HFFc6 (cell line): ENCODE data around the gene ABCB8. TPM values are rescaled to one million over a fixed set of nuclear protein-coding genes. Genes with fewer than 3 reads are reported as not detected.
"Not testable (repeated sequence)": the region's sequence is repeated elsewhere in the genome, so short reads cannot be mapped to it uniquely, and the experiment has no call there.

Source experiments
- DNase-seq: peaks from one replicate; pipeline ENCODE4 v3.0.0-alpha.2; 2018
- H3K27ac Mint-ChIP-seq: 2 replicates; pipeline ENCODE4 v1.8.0; 2020; ENCODE audit warnings: mild to moderate bottlenecking, mixed read lengths
- H3K27me3 Mint-ChIP-seq: 2 replicates; pipeline ENCODE4 v1.8.0; 2021; ENCODE audit warnings: mild to moderate bottlenecking, moderate library complexity, mixed read lengths; ENCODE audit not compliant: insufficient read depth
- H3K36me3 Mint-ChIP-seq: 2 replicates; pipeline ENCODE4 v1.8.0; 2021; ENCODE audit warnings: low read depth, mixed read lengths
- H3K4me1 Mint-ChIP-seq: 2 replicates; pipeline ENCODE4 v1.8.0; 2020; ENCODE audit warnings: low read depth, mixed read lengths
- H3K4me3 Mint-ChIP-seq: 2 replicates; pipeline ENCODE4 v1.8.0; 2020; ENCODE audit warnings: mild to moderate bottlenecking, moderate library complexity, mixed read lengths
- H3K9me3 Mint-ChIP-seq: 2 replicates; pipeline ENCODE4 v1.8.0; 2020; ENCODE audit warnings: mild to moderate bottlenecking, mixed read lengths
- total RNA-seq, 6 experiments: library from RNA; stranded (reverse); fragmentation: NEBNext Ultra II Directional; extraction: Animal tissue kit (Norgen Biotek cat#: 25700); gene quantifications; 2 replicates in 1 of 6; 3 replicates in 5 of 6; pipeline ENCODE4 v1.2.3, GENCODE V29; 2021
- TF ChIP-seq, protein P1 (sequence below): fragments of 200-600 bp; sonication (generic); IDR thresholded peaks from 2 replicates; pipeline ENCODE4 v1.5.0; 2021; ENCODE audit warnings: antibody characterized with exemption, mild to moderate bottlenecking

Gene ABCB8
- total RNA-seq, 6 experiments from 2014 or later: 31.9 to 36.3 (median 33.2) TPM

DNA sequence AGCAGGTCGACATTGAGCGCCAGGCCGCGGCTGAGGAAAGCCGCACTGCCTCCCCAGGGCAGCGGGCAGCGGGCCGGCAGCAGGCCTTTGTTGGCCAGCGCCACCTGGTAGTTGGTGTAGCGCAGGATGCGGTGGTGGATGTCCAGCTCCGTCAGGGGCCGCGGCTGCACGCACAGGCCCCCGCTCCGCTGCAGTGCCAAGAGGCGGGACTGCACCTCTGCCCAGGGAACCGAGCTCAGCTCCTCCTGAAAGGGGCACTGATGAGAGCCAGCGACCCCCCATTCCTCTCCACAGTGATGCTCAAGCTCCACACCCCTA is 9.2 kb upstream of the ABCB8 start:
- peaks cover 27% of the 10 kb centered on the region for H3K4me1 Mint-ChIP-seq
- no peak for DNase-seq
- TF ChIP-seq, protein P1, sequence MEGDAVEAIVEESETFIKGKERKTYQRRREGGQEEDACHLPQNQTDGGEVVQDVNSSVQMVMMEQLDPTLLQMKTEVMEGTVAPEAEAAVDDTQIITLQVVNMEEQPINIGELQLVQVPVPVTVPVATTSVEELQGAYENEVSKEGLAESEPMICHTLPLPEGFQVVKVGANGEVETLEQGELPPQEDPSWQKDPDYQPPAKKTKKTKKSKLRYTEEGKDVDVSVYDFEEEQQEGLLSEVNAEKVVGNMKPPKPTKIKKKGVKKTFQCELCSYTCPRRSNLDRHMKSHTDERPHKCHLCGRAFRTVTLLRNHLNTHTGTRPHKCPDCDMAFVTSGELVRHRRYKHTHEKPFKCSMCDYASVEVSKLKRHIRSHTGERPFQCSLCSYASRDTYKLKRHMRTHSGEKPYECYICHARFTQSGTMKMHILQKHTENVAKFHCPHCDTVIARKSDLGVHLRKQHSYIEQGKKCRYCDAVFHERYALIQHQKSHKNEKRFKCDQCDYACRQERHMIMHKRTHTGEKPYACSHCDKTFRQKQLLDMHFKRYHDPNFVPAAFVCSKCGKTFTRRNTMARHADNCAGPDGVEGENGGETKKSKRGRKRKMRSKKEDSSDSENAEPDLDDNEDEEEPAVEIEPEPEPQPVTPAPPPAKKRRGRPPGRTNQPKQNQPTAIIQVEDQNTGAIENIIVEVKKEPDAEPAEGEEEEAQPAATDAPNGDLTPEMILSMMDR: no peak
- H3K4me3 Mint-ChIP-seq: no peak overlapping the region
- H3K27ac Mint-ChIP-seq: no peak overlapping the region
- no peaks in the 10 kb centered on the region for H3K9me3 Mint-ChIP-seq
- peaks cover 42% of the 10 kb centered on the region for H3K27me3 Mint-ChIP-seq
- no peaks in the 10 kb centered on the region for H3K36me3 Mint-ChIP-seq

DNA sequence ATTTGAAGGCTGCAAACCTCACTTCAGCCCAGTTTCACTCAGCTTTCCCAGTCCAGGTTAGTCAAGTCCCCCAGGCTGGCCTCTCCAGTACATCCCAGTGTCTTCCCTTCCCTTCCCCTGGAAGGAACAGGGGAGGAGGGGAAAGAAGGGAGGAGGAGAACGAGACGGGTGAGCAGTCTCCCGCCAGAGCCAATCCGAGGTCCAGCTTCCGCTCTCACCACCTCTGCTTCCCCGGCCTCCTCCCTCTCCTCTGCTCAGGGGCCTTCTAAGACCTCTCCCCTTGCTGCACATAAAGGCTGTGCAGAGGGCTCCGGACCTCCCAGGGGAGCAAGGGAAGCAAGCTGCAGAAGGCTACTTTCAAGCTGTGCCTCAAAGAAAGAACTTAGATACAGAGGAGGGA is 8.0 kb upstream of the ABCB8 start:
- no peak overlapping the region for H3K27ac Mint-ChIP-seq
- H3K27me3 Mint-ChIP-seq: peaks cover 38% of the 10 kb centered on the region
- H3K36me3 Mint-ChIP-seq: no peaks in the 10 kb centered on the region
- no peaks in the 10 kb centered on the region for H3K9me3 Mint-ChIP-seq
- peaks cover 19% of the 10 kb centered on the region for H3K4me1 Mint-ChIP-seq
- TF ChIP-seq, protein P1: no peak
- DNase-seq: no peak
- no peak overlapping the region for H3K4me3 Mint-ChIP-seq

DNA sequence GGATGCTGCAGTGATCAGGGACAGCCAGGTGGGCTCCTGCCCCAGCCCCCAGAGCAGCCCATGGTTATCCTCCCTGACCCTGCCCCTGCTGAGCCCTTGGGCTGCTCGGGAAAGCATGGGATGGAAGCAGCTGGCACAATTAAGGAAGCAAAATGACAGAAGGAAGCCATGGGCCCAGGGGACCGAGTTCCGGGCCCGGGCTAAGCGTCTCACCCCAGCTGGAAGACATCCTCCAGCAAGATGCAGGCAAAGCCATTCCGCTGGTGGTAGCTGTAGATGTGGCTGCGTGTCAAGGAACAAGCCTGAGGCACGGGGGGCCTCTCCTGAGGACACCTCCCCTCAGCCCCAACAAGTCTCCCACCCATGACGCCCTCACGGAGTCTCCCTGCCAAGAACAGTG is 5.0 kb upstream of the ABCB8 start:
- Mint-ChIP-seq H3K36me3 (no peaks in the 10 kb centered on the region), H3K27me3 (peaks cover 28% of the 10 kb centered on the region), H3K4me3 (no peak overlapping the region), H3K9me3 (no peaks in the 10 kb centered on the region), H3K27ac (no peak overlapping the region), H3K4me1 (peaks cover 34% of the 10 kb centered on the region)
- DNase-seq: no peak
- TF ChIP-seq, protein P1: no peak

DNA sequence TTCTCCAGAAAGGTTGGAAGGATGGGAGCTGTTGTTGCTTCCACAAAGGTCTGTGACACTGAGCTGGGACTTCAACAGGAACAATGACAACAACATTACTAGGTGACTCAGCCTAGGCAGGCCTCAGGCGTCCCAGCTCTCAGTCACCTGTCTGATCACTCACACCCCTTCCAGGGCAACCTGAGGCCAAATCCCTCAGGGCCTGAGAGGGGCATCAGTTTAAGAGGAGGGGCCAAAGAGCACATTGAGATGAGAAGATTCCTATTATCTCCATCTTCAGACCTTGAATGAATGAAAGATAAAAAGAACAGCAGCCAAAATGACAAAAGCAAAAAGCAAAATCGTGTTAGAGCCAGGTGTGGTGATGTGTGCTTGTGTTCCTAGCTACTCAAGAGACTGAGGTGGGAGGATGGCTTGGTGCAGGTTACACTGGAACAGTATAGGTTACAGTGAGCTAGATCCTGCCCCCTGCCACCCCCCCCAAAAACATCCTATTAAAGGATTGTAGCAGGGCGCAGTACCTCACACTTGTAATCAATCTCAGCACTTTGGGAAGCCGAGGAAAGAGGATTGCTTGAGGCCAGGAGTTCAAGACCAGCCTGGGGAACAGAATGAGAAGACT is 3.7 kb upstream of the ABCB8 start, which contains the start of gene ATG9B:
Gene ATG9B, minus strand, starts transcription at position 60 of the 622 bp plus-strand sequence. CDS start 71 bp downstream, outside the sequence.
- H3K27me3 Mint-ChIP-seq: peaks cover 21% of the 10 kb centered on the region
- no peaks in the 10 kb centered on the region for H3K9me3 Mint-ChIP-seq
- peaks cover 7% of the 10 kb centered on the region for H3K36me3 Mint-ChIP-seq
- peaks cover 42% of the 10 kb centered on the region for H3K4me1 Mint-ChIP-seq
- no peak within 1 kb of the TSS for H3K4me3 Mint-ChIP-seq
- TF ChIP-seq, protein P1: no peak
- DNase-seq: no peak
- H3K27ac Mint-ChIP-seq: no peak within 1 kb of the TSS

DNA sequence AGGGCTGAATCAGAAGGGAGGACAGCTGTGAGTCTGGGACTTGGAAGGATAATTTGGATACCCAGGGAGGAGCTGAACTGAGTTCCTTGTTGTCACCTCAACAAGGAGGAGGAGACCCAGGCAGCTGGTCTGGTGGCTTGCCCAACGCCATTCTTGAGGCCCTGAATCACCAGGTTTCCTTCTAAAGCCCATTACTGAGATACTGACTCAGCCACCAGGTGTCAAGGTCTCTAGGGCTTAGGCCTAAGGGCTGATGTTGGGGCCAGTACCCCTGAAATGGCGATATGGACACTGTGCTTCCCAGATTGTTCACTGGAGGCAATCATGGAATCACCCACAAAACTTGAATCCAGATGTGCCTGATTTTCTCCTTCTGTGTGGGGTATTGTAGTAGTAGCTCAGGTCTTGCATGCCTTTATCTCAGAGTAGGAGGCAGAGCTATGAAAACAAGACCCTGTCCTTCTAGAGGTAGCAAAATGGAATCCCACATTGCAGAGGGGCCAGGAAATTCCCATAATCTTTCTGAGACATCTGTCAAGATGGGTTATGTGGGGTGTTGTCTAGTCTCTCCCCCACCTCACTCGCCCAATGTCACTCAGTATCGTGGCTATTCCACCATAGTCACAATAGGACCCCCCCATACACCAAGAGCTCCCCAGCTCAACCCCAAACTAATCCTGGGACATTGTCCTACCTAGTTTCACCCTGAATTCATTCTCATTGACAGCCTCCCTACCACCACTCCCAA is 2.2 kb upstream of the ABCB8 start:
- Mint-ChIP-seq H3K27me3 (peaks cover 9% of the 10 kb centered on the region), H3K4me3 (no peak overlapping the region; the same call in 1 of the 2 replicates), H3K9me3 (no peaks in the 10 kb centered on the region), H3K4me1 (peaks cover 43% of the 10 kb centered on the region), H3K36me3 (peaks cover 7% of the 10 kb centered on the region), H3K27ac (0 out of 2 replicates have a peak overlapping the region, but pooled peaks have one; percentile 95)
- peak; percentile 50 for DNase-seq
- TF ChIP-seq, protein P1: no peak

DNA sequence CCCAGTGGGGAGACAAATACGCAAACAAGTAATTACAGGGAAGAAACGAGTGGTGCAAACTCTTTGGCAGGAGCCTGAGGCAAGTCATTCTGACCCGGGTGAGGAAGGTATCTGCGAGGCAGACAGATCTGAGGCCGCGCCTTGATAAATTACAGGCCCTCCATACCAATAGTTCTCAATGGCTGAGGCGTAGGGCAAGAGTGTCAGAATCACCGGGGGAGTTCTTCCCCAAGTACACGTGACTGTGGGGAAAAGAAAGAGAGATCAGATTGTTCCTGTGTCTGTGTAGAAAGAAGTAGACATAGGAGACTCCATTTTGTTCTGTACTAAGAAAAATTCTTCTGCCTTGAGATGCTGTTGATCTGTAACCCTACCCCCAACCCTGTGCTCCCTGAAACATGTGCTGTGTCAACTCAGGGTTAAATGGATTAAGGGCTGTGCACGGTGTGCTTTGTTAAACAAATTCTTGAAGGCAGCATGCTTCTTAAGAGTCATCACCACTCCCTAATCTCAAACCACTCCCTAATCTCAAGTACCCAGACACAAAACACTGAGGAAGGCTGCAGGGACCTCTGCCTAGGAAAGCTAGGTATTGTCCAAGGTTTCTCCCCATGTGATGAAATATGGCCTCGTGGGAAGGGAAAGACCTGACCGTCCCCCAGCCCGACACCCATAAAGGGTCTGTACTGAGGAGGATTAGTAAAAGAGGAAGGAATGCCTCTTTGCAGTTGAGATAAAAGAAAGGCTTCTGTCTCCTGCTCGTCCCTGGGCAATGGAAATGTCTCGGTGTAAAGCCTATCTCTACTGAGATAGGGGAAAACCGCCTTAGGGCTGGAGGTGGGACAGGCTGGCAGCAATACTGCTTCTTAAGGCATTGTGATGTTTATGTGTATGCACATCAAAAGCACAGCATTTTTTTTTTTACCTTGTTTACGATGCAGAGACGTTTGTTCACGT is 1.2 kb upstream of the ABCB8 start:
- H3K27me3 Mint-ChIP-seq, H3K9me3 Mint-ChIP-seq, H3K36me3 Mint-ChIP-seq: not testable (repeated sequence)
- DNase-seq: peak; percentile 5
- Mint-ChIP-seq H3K4me1 (peaks cover 43% of the 10 kb centered on the region), H3K27ac (peak overlapping the region; percentile 95), H3K4me3 (peak overlapping the region; percentile 97)

DNA sequence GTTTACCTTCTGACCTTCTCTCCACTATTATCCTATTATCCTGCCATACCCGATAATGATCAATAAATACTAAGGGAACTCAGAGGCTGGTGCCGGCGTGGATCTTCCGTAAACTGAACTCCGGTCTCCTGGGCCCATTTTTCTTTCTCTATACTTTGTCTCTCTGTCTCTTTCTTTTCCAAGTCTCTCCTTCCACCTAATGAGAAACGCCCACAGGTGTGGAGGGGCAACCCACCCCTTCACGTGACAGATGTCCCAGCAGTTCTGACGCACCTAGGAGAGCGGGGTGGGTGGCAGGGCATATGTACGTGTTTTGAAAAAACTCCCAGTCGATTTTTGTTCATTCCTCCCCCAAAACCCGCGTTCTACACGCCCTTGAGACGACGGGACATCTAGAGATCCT is 521 bp upstream of the ABCB8 start:
- DNase-seq, H3K9me3 Mint-ChIP-seq, H3K27me3 Mint-ChIP-seq, H3K36me3 Mint-ChIP-seq: not testable (repeated sequence)
- Mint-ChIP-seq H3K27ac (peak overlapping the region; percentile 95), H3K4me1 (peaks cover 43% of the 10 kb centered on the region), H3K4me3 (peak overlapping the region; percentile 97)
